Posterior cingulate gyrus (tissue), 11 donors: Measurements from ENCODE around the gene ALDH16A1.
"Not testable (repeated sequence)": the region's sequence is repeated elsewhere in the genome, so short reads cannot be mapped to it uniquely, and the experiment has no call there.

Source experiments
- DNase-seq, 10 donors: peaks; one replicate each; pipeline versions ENCODE4 v3.0.0 to v3.0.0-alpha.2; 2020 to 2021; ENCODE audit warnings: mixed read lengths in 3 of 10
- intact Hi-C: fragments of 100-400 bp; cut with DNase I; formaldehyde crosslinking; loops from one replicate; pipeline ENCODE4 v1.15.1; 2023

ALDH16A1 gene

GRCh38 chr19:49459388-49459787 is 6.4 kb downstream of the ALDH16A1 start:
- DNase-seq, result no peak

DNA sequence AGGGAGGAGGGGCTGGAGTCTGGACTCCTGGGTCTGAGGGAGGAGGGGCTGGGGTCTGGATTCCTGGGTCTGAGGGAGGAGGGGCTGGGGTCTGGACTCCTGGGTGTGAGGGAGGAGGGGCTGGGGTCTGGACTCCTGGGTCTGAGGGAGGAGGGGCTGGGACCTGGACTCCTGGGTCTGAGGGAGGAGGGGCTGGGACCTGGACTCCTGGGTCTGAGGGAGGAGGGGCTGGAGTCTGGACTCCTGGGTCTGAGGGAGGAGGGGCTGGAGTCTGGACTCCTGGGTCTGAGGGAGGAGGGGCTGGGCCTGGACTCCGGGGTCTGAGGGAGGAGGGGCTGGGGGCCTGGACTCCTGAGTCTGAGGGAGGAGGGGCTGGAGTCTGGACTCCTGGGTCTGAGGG is 8.1 kb downstream of the ALDH16A1 start:
- intact Hi-C loops, DNase-seq: not testable (repeated sequence)

More at GRCh38 chr19:49459388-49459787, 6.4 kb downstream of the ALDH16A1 start:
- intact Hi-C loops, result no loop called here

GRCh38 chr19:49461656-49462055 is 8.6 kb downstream of the ALDH16A1 start:
- no peak for DNase-seq
- intact Hi-C loops, result no loop called here

- intact Hi-C loops, result no loop called here
- no peak for DNase-seq
These were observed 9.5 kb downstream of the ALDH16A1 start for GRCh38 chr19:49462492-49462891.

GRCh38 chr19:49463960-49464740 is 11.1 kb downstream of the ALDH16A1 start:
- intact Hi-C loops, result no loop called here
- DNase-seq, result no peak

GRCh38 chr19:49465371-49465770 is 12.3 kb downstream of the ALDH16A1 start:
- no peak for DNase-seq
- intact Hi-C loops, result no loop called here

DNA sequence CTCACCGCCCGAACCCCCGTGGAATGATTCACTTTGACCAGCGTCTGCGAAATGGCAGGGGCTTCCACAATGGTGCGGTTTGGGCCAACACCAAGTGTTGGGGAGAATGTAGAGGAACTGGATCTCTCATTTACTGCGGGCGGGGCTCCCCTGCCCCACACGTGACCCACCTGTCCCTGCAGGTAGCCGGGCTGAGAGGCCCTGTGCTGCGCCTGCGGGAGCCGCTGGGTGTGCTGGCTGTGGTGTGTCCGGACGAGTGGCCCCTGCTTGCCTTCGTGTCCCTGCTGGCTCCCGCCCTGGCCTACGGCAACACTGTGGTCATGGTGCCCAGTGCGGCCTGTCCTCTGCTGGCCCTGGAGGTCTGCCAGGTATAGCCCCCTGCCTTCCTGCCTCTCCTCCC is 15.2 kb downstream of the ALDH16A1 start:
- no peak for DNase-seq
- intact Hi-C loops, result no loop called here

DNA sequence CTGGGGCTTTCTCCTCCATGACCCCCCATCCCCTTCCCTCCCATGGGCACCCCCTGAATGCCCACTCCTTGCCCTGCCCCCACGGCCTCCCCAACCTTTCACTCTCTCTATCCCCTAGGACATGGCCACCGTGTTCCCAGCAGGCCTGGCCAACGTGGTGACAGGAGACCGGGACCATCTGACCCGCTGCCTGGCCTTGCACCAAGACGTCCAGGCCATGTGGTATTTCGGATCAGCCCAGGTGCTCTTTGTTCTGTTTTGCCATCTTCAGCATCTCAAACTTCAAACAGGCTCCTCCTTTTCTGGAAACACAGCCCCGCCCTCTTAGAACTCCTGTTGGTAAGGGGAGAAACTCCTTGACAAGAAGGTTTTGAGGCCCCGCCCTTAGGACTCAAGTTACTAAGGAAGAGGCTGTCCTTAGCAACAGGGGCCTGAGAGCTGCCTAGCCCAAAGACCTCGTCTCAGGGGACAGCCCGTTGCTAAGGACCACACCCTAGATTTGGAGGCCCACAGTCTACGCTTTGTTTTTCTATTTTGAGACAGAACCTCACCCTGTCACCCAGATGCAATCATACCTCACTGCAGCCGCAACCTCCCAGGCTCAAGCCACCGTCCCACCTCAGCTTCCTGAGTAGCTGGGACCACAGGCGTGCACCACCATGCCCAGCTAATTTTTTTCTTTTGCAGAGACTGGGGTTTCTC is 15.9 kb downstream of the ALDH16A1 start:
- no peak for DNase-seq
- intact Hi-C loops, result no loop called here

GRCh38 chr19:49469828-49470614 is 17.0 kb downstream of the ALDH16A1 start:
- no peak for DNase-seq
- intact Hi-C loops, result no loop called here

GRCh38 chr19:49470615-49470978 is 17.6 kb downstream of the ALDH16A1 start:
- intact Hi-C loops, result no loop called here
- DNase-seq, result no peak

DNA sequence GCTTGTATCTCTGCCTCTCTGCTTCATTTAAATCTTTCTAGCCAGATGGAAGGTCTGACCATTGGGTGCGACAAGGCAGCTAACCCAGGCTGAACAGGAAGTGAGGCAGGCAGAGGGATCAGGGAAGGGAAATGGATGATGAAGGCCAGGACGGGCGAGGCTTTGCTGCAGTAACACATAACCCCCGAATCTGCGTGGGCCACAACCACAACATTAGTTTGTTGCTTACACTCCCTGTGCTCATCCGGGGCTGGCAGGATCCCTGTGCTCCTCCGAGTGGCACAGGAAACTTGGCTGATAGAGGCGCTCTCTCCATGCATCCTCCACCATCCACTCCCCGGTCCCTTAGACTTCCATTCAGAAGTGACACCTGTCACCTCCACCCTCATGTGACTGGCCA is 19.9 kb downstream of the ALDH16A1 start:
- no peak for DNase-seq
- intact Hi-C loops, result no loop called here

GRCh38 chr19:49473501-49473867 is 20.5 kb downstream of the ALDH16A1 start:
- DNase-seq, intact Hi-C loops: not testable (repeated sequence)

DNA sequence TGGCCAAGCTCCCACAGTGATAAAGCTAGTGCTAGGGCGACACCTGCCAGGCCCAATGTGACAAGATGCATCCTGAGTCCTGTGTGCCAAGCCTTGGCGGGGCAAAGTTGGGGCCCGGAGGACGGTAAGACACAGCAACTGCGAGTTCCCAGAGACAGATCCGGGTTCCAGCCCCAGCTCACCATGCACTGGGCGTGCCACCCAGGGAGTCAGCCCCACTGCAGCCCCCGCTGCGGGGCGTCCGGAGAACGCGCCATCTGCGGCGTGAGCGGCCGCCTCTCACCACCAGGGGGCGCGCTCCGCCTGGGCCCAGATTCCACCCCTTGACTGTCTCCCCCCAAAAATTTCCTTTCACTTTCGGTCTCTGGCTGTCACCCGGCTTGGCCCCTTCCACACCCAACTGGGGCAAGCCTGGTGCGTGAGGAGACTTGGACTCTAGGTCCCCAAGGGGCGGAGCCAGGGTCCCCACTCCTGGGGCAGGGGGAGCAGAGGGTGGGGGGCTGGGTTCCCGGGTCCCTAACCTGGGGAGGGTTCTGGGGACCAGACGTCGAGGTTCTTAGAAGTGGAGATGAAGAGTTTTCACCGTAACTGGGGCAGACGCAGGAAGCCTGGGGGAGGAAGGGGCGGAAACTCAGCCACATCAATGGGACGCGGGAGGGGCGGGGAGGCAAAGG is 21.0 kb downstream of the ALDH16A1 start, which contains the start of gene FLT3LG:
Gene FLT3LG (plus strand): TSS at position 348 of the 674 bp plus-strand sequence. CDS start 425 bp downstream, outside the sequence.
- DNase-seq, result peak in 7 of 10 donors; percentile 39 to 90 (median 68)
- intact Hi-C loops, result loop anchor here (1.0 kb wide), 1 partner anchor 73 kb away; no protein-coding TSS in a partner anchor

DNA sequence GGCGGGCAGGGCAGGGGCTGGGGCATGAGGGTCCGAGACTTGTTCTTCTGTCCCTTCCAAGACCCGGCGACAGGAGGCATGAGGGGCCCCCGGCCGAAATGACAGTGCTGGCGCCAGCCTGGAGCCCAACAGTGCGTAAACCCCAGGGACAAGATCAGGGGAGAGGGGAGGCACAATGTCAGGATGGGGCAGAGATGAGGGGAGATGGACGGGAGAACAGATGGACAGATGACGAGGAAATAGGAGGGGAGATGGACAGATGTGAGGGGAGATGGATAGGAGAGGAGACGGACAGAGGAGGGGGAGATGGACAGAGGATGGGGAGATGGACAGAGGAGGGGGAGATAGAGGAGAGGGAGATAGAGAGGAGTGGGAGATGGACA is 21.5 kb downstream of the ALDH16A1 start:
- DNase-seq, result no peak
- intact Hi-C loops, result loop anchor here (1.0 kb wide), 1 partner anchor 73 kb away; no protein-coding TSS in a partner anchor

DNA sequence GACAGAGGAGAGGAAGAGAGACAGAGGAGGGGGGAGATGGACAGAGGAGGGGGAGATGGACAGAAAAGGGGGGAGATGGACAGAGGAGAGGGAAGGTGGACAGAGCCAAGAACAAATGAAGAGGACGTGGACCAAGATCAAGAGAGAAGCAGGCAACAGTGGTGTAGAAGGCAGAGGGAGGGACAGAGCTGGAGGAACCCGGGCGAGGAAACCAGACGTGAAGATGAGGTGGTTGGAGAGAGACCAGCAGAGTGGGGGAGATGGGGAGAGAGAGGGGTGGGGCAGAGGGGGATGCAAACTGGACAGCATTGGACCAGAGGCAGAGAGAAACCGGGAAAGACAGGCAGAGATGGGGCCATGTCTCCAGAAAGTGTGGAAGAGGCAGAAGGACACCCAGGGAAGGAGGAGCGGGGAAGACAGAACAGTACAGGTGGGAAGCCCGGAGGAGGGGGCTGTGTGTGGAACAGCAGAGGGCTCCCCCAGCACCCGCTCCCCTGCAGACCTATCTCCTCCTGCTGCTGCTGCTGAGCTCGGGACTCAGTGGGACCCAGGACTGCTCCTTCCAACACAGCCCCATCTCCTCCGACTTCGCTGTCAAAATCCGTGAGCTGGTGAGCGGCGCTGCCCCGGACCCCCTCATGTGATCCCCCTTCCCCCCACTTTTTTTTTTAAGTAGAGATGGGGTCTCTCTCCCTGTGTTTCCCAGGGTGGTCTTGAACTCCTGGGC is 22.3 kb downstream of the ALDH16A1 start:
- DNase-seq, result no peak
- intact Hi-C loops, result no loop called here

GRCh38 chr19:49475995-49476880 is 23.2 kb downstream of the ALDH16A1 start:
- intact Hi-C loops, result no loop called here
- peak in 3 of 10 donors; percentile 25 to 90 (median 29) for DNase-seq

- DNase-seq, result no peak
- intact Hi-C loops, result no loop called here
These were observed 27.1 kb downstream of the ALDH16A1 start for GRCh38 chr19:49479975-49480628.

DNA sequence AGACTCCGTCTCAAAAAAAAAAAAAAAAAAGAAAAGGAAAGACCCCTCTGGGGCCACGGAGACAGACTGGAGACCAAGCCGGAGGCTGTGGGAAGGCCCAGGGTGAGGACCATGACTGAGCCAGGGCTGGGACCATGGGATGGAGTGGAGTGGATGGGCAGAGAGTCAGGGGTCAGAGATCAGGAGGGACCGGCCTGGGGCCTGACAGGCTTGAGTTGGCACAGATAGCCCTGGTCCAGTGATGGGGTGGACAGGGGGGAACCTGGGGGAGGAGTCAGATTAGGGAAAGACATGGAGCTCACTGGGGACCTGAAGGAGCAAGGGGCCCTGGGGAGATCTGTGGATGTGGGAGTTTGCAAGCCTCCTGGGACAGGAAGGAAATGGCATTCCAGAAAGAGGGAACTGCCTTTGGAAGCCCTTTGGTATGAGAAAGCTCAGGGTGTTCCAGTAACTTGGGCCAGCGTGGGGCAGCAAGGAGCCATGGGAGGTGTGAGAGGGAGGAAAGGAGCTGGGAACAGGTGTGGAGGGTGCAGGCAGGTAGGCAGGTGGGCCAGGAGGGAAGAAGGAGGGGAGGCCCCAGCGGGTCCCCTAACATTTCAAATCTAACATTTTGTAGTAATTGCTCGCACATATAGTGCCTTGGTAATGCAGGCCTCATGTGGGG is 28.1 kb downstream of the ALDH16A1 start:
- no peak for DNase-seq
- intact Hi-C loops, result no loop called here
